ENCODE data around the gene ENOX1. TPM values are rescaled to one million over a fixed set of nuclear protein-coding genes. Genes with fewer than 3 reads are reported as not detected.

The ENOX1 gene
- total and polyA plus RNA-seq, 2 of the 8 experiments (the other 6 are each of a cell fraction or from before 2014, with no cell fraction given): 0.23 to 0.37 TPM

DNA sequence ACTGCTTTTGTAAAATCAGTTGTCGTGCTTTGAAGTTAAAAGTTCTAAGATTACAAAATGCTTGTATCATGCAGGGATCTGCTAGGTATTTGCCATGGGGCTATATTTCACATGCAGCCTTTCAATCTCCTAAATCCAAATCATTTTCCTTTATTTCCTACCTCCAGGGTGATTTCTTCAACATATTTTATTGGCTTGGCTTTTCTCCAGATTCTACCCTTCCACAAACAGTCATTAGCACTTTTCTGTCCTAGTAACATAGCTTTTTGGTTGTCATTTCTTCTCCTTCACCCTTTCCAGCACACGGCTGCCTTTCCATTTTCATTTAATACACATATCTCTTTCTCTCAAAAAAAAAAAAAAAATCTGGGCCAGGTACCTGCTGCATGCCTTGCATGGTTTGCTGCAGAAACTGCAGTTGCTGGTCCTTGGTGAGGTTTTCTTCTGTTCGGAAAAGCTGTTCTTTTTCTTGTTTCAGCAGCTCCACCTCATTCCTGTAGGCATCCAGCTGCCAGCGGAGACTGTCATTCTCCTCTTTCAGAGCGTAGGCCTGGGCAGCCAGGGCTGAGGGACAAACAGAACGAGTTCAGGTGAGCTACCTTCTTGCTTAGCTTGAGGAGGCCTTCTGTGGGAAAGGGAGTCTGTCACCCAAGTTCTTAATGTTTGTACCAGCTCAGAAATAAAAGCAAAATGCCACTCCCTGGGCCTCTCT, 488.6 kb downstream of the ENOX1 start (continued):
- TF ChIP-seq, protein P1, sequence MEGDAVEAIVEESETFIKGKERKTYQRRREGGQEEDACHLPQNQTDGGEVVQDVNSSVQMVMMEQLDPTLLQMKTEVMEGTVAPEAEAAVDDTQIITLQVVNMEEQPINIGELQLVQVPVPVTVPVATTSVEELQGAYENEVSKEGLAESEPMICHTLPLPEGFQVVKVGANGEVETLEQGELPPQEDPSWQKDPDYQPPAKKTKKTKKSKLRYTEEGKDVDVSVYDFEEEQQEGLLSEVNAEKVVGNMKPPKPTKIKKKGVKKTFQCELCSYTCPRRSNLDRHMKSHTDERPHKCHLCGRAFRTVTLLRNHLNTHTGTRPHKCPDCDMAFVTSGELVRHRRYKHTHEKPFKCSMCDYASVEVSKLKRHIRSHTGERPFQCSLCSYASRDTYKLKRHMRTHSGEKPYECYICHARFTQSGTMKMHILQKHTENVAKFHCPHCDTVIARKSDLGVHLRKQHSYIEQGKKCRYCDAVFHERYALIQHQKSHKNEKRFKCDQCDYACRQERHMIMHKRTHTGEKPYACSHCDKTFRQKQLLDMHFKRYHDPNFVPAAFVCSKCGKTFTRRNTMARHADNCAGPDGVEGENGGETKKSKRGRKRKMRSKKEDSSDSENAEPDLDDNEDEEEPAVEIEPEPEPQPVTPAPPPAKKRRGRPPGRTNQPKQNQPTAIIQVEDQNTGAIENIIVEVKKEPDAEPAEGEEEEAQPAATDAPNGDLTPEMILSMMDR (IDR thresholded peaks at IDR 0.05; ENCODE audit: control extremely low read depth in 1 of 3, insufficient read depth in 1 of 3, low read depth in 1 of 3, low read length in 3 of 3): no peak
- no peak for TF ChIP-seq TEAD4 (IDR thresholded peaks at IDR 0.05; ENCODE audit: low read depth, low read length)
- TF ChIP-seq, protein P2, sequence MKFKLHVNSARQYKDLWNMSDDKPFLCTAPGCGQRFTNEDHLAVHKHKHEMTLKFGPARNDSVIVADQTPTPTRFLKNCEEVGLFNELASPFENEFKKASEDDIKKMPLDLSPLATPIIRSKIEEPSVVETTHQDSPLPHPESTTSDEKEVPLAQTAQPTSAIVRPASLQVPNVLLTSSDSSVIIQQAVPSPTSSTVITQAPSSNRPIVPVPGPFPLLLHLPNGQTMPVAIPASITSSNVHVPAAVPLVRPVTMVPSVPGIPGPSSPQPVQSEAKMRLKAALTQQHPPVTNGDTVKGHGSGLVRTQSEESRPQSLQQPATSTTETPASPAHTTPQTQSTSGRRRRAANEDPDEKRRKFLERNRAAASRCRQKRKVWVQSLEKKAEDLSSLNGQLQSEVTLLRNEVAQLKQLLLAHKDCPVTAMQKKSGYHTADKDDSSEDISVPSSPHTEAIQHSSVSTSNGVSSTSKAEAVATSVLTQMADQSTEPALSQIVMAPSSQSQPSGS (IDR thresholded peaks at IDR 0.05; ENCODE audit: low read length): no peak
- TF ChIP-seq POU5F1 (IDR thresholded peaks at IDR 0.05; ENCODE audit: low read depth, low read length): no peak
- TF ChIP-seq SIN3A (conservative IDR thresholded peaks at IDR 0.05 in 1 of 2, IDR thresholded peaks at IDR 0.05 in 1 of 2; ENCODE audit: low read depth in 1 of 2, low read length in 2 of 2): no peak

Measured in H1 (cell line).